H9 (cell line): Measurements from ENCODE around the gene CDH23. TPM values are rescaled to one million over a fixed set of nuclear protein-coding genes. Genes with fewer than 3 reads are reported as not detected.

ENCODE experiments used
- DNase-seq: peaks from one replicate; pipeline ENCODE4 v3.0.0-alpha.2; 2017
- H2AFZ ChIP-seq: one replicate; pipeline ENCODE4 v1.6.1; 2013; ENCODE audit warnings: mild to moderate bottlenecking, low read length, control low read depth, moderate library complexity
- H2AK5ac ChIP-seq: 2 replicates; pipeline ENCODE4 v1.6.1; 2013; ENCODE audit warnings: low read length, control low read depth, mixed read lengths; ENCODE audit not compliant: insufficient read length
- H2BK120ac ChIP-seq: one replicate; pipeline ENCODE4 v1.6.1; 2013; ENCODE audit warnings: low read depth, mild to moderate bottlenecking, low read length, control low read depth, inconsistent platforms; ENCODE audit not compliant: poor library complexity, severe bottlenecking
- H2BK12ac ChIP-seq: 2 replicates; pipeline ENCODE4 v1.6.1; 2013; ENCODE audit warnings: low read length, control low read depth, mixed read lengths, low read depth; ENCODE audit not compliant: insufficient read length
- H2BK15ac ChIP-seq: 2 replicates; pipeline ENCODE4 v1.6.1; 2013; ENCODE audit warnings: low read depth, low read length, control low read depth
- H2BK20ac ChIP-seq: one replicate; pipeline ENCODE4 v1.6.1; 2013; ENCODE audit warnings: low read depth, mild to moderate bottlenecking, low read length, control low read depth, inconsistent platforms; ENCODE audit not compliant: poor library complexity, severe bottlenecking
- H2BK5ac ChIP-seq: 2 replicates; pipeline ENCODE4 v1.6.1; 2013; ENCODE audit warnings: low read length, control low read depth, mixed read lengths; ENCODE audit not compliant: insufficient read length
- H3K14ac ChIP-seq: 2 replicates; pipeline ENCODE4 v1.6.1; 2013; ENCODE audit warnings: low read length, control low read depth; ENCODE audit not compliant: insufficient read depth
- H3K18ac ChIP-seq: 2 replicates; pipeline ENCODE4 v1.6.1; 2013; ENCODE audit warnings: low read depth, mild to moderate bottlenecking, mixed read lengths, low read length, control low read depth; ENCODE audit not compliant: insufficient read length
- H3K23ac ChIP-seq: 2 replicates; pipeline ENCODE4 v1.6.1; 2013; ENCODE audit warnings: low read length, control low read depth, mixed read lengths, low read depth; ENCODE audit not compliant: insufficient read length
- H3K23me2 ChIP-seq: 2 replicates; pipeline ENCODE4 v1.6.1; 2013; ENCODE audit warnings: low read depth, mild to moderate bottlenecking, mixed read lengths, low read length, control low read depth; ENCODE audit not compliant: insufficient read length, poor library complexity, severe bottlenecking
- H3K27ac ChIP-seq: 2 replicates; pipeline ENCODE4 v1.5.1; 2013; ENCODE audit warnings: low read length, control low read depth, mixed read lengths, low read depth; ENCODE audit not compliant: insufficient read length
- H3K27me3 ChIP-seq: 2 replicates; pipeline ENCODE4 v1.6.1; 2013; ENCODE audit warnings: low read length, control low read depth, inconsistent platforms; ENCODE audit not compliant: insufficient read depth
- H3K4ac ChIP-seq: 2 replicates; pipeline ENCODE4 v1.6.1; 2013; ENCODE audit warnings: low read depth, mild to moderate bottlenecking, control low read depth, inconsistent platforms, low read length, moderate library complexity
- H3K4me1 ChIP-seq: 2 replicates; pipeline ENCODE4 v1.6.1; 2013; ENCODE audit warnings: low read length, control low read depth, inconsistent platforms; ENCODE audit not compliant: insufficient read depth
- H3K4me2 ChIP-seq: 2 replicates; pipeline ENCODE4 v1.6.1; 2013; ENCODE audit warnings: low read length, control low read depth, mixed read lengths; ENCODE audit not compliant: insufficient read length, insufficient read depth
- H3K56ac ChIP-seq: 2 replicates; pipeline ENCODE4 v1.6.1; 2013; ENCODE audit warnings: low read depth, mild to moderate bottlenecking, mixed read lengths, low read length, control low read depth; ENCODE audit not compliant: insufficient read length
- H3K79me1 ChIP-seq: 2 replicates; pipeline ENCODE4 v1.6.1; 2013; ENCODE audit warnings: low read depth, mild to moderate bottlenecking, moderate library complexity, low read length, control low read depth, inconsistent platforms; ENCODE audit not compliant: insufficient read depth, poor library complexity, severe bottlenecking
- H3K79me2 ChIP-seq: 2 replicates; pipeline ENCODE4 v1.6.1; 2013; ENCODE audit warnings: low read length, control low read depth, inconsistent platforms; ENCODE audit not compliant: insufficient read depth
- H3K9ac ChIP-seq: 2 replicates; pipeline ENCODE4 v1.6.1; 2013; ENCODE audit warnings: low read length, control low read depth, mixed read lengths; ENCODE audit not compliant: insufficient read length; ENCODE audit errors: extremely low read depth
- H3K9me3 ChIP-seq: one replicate; pipeline ENCODE4 v1.6.1; 2013; ENCODE audit warnings: low read depth, low read length, inconsistent platforms; ENCODE audit not compliant: control insufficient read depth
- H3T11ph ChIP-seq: one replicate; pipeline ENCODE4 v1.6.1; 2013; ENCODE audit warnings: mild to moderate bottlenecking, low read length, control low read depth, inconsistent platforms
- H4K20me1 ChIP-seq: one replicate; pipeline ENCODE4 v1.6.1; 2013; ENCODE audit not compliant: control insufficient read depth, insufficient read length, insufficient read depth
- H4K5ac ChIP-seq: 2 replicates; pipeline ENCODE4 v1.6.1; 2013; ENCODE audit warnings: low read depth, mild to moderate bottlenecking, mixed read lengths, low read length, control low read depth; ENCODE audit not compliant: insufficient read length
- H4K8ac ChIP-seq: replicated peaks from 2 replicates; pipeline ENCODE4 v1.6.1; 2013; ENCODE audit warnings: low read length, control low read depth, mixed read lengths, low read depth; ENCODE audit not compliant: insufficient read length
- H4K91ac ChIP-seq: 2 replicates; pipeline ENCODE4 v1.6.1; 2013; ENCODE audit warnings: low read depth, mild to moderate bottlenecking, moderate library complexity, mixed read lengths, low read length, control low read depth; ENCODE audit not compliant: insufficient read length
- H3K27ac Mint-ChIP-seq, 3 experiments: 2 replicates in 2 of 3; 3 replicates in 1 of 3; pipeline ENCODE4 v1.8.0; 2020 to 2021; ENCODE audit warnings: mixed read lengths in 3 of 3, mild to moderate bottlenecking in 1 of 3, moderate library complexity in 1 of 3
- H3K27me3 Mint-ChIP-seq: 2 replicates; pipeline ENCODE4 v1.8.0; 2021; ENCODE audit warnings: low read depth, mild to moderate bottlenecking, moderate library complexity, mixed read lengths
- H3K36me3 Mint-ChIP-seq, 3 experiments: 2 replicates in 2 of 3; 3 replicates in 1 of 3; pipeline ENCODE4 v1.8.0; 2020 to 2021; ENCODE audit warnings: low read depth in 3 of 3, mixed read lengths in 3 of 3; ENCODE audit not compliant: insufficient read depth in 1 of 3
- H3K4me1 Mint-ChIP-seq, 2 experiments: 2 replicates each; pipeline ENCODE4 v1.8.0; 2020; ENCODE audit warnings: mixed read lengths in 2 of 2
- H3K4me3 Mint-ChIP-seq, 2 experiments: 2 replicates in 1 of 2; 3 replicates in 1 of 2; pipeline ENCODE4 v1.8.0; 2020 to 2021; ENCODE audit warnings: mild to moderate bottlenecking in 2 of 2, mixed read lengths in 2 of 2, moderate library complexity in 1 of 2
- H3K9me3 Mint-ChIP-seq, 2 experiments: 2 replicates in 1 of 2; 3 replicates in 1 of 2; pipeline ENCODE4 v1.8.0; 2020; ENCODE audit warnings: mild to moderate bottlenecking in 2 of 2, mixed read lengths in 2 of 2, moderate library complexity in 1 of 2
- WGBS: extraction: QIAGEN DNeasy Blood & Tissue Kit; methylation state at CpG from one replicate; pipeline ENCODE4 v1.1.7; 2013; ENCODE audit warnings: missing lambda C conversion rate, low lambda C conversion rate, mixed read lengths; ENCODE audit not compliant: insufficient read length; ENCODE audit errors: extremely low coverage; 5-methylcytosine and 5-hydroxymethylcytosine counted together
- total RNA-seq: library from RNA; stranded (reverse); gene quantifications from 2 replicates; pipeline ENCODE4 v1.2.1, GENCODE V29; 2021
- TF ChIP-seq, protein P1 (sequence below): fragments of 200-600 bp; sonication (generic); conservative IDR thresholded peaks from 3 replicates; pipeline ENCODE4 v1.8.0; 2021; ENCODE audit warnings: antibody characterized with exemption, mild to moderate bottlenecking

Gene CDH23
- total RNA-seq, 1 experiment from 2014 or later: 2.1 TPM

DNA sequence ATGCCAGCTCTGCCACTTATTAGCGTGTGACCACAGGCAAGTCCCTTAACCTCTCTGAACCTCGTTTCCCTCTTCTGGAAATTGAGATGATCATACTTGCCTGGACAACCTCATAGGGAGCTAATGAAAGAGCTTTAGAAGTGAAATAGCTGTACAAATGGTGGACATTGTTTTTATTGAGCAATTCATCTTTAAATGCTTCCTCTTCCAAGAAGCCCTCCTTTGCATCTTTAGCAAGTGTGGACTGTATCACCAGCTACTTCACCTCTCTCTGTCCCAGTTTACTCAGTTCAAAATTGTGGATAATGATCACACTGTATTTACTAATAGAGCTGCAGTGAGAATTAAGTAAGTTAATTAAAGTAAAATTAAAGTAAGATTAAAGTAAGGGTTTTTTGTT is 61.7 kb downstream of the CDH23 start:
- H3K4me1 Mint-ChIP-seq: no peaks in the 10 kb centered on the region
- Histone ChIP-seq H3K27me3 (no peaks in the 10 kb centered on the region), H3K18ac (no peak overlapping the region), H2BK5ac (no peak overlapping the region), H2AFZ (no peak overlapping the region), H3K23ac (no peak overlapping the region), H3K4me2 (no peak overlapping the region), H4K91ac (no peak overlapping the region), H3K9ac (no peak overlapping the region), H2BK120ac (no peak overlapping the region), H3K79me1 (no peaks in the 10 kb centered on the region), H3K4me1 (no peaks in the 10 kb centered on the region), H3K27ac (no peak overlapping the region), H2BK12ac (no peak overlapping the region), H3K79me2 (no peaks in the 10 kb centered on the region), H2AK5ac (no peak overlapping the region), H3K4ac (no peak overlapping the region), H4K8ac (no peak overlapping the region), H3T11ph (no peak overlapping the region), H3K9me3 (no peaks in the 10 kb centered on the region), H3K56ac (no peak overlapping the region), H3K23me2 (no peaks in the 10 kb centered on the region), H2BK15ac (no peak overlapping the region), H4K5ac (no peak overlapping the region), H2BK20ac (no peak overlapping the region), H3K14ac (no peak overlapping the region), H4K20me1 (no peaks in the 10 kb centered on the region)
- peaks cover 8% of the 10 kb centered on the region for H3K27me3 Mint-ChIP-seq
- no peak overlapping the region for H3K4me3 Mint-ChIP-seq
- H3K9me3 Mint-ChIP-seq: no peaks in the 10 kb centered on the region
- H3K27ac Mint-ChIP-seq: no peak overlapping the region
- WGBS: no CpG with 5 or more reads among the region's 2 CpGs
- TF ChIP-seq, protein P1, sequence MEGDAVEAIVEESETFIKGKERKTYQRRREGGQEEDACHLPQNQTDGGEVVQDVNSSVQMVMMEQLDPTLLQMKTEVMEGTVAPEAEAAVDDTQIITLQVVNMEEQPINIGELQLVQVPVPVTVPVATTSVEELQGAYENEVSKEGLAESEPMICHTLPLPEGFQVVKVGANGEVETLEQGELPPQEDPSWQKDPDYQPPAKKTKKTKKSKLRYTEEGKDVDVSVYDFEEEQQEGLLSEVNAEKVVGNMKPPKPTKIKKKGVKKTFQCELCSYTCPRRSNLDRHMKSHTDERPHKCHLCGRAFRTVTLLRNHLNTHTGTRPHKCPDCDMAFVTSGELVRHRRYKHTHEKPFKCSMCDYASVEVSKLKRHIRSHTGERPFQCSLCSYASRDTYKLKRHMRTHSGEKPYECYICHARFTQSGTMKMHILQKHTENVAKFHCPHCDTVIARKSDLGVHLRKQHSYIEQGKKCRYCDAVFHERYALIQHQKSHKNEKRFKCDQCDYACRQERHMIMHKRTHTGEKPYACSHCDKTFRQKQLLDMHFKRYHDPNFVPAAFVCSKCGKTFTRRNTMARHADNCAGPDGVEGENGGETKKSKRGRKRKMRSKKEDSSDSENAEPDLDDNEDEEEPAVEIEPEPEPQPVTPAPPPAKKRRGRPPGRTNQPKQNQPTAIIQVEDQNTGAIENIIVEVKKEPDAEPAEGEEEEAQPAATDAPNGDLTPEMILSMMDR: no peak
- H3K36me3 Mint-ChIP-seq: no peaks in the 10 kb centered on the region
- DNase-seq: no peak
